ENCODE measurements around the gene KCNA10. TPM values are rescaled to one million over a fixed set of nuclear protein-coding genes. Genes with fewer than 3 reads are reported as not detected.

Gene KCNA10
- polyA plus RNA-seq, 3 donors = not detected

- no peak for DNase-seq (ENCODE audit: extremely low read depth in 1 of 11, low read depth in 9 of 11, low spot score in 4 of 11)
Observed at GRCh38 chr1:110506541-110506940, 12.4 kb downstream of the KCNA10 start.

- no peak for DNase-seq (ENCODE audit: extremely low read depth in 1 of 11, low read depth in 9 of 11, low spot score in 4 of 11)
Observed at GRCh38 chr1:110505596-110505995, 13.4 kb downstream of the KCNA10 start.

GRCh38 chr1:110504226-110504625 is 14.7 kb downstream of the KCNA10 start:
- no peak for DNase-seq (ENCODE audit: extremely low read depth in 1 of 11, low read depth in 9 of 11, low spot score in 4 of 11)

GRCh38 chr1:110503471-110503870 is 15.5 kb downstream of the KCNA10 start:
- DNase-seq (ENCODE audit: extremely low read depth in 1 of 11, low read depth in 9 of 11, low spot score in 4 of 11) = no peak

GRCh38 chr1:110502402-110503151 is 16.4 kb downstream of the KCNA10 start:
- DNase-seq (ENCODE audit: extremely low read depth in 1 of 11, low read depth in 9 of 11, low spot score in 4 of 11) = no peak

GRCh38 chr1:110501488-110502132 is 17.4 kb downstream of the KCNA10 start:
- no peak for DNase-seq (ENCODE audit: extremely low read depth in 1 of 11, low read depth in 9 of 11, low spot score in 4 of 11)

GRCh38 chr1:110498270-110498669 is 20.7 kb downstream of the KCNA10 start:
- DNase-seq (ENCODE audit: extremely low read depth in 1 of 11, low read depth in 9 of 11, low spot score in 4 of 11) = no peak

- peak; percentile 26 to 74 (median 58) for DNase-seq (ENCODE audit: extremely low read depth in 1 of 11, low read depth in 9 of 11, low spot score in 4 of 11)
Observed at GRCh38 chr1:110495926-110496600, 22.9 kb downstream of the KCNA10 start.

GRCh38 chr1:110494522-110495406 is 24.2 kb downstream of the KCNA10 start:
- no peak for DNase-seq (ENCODE audit: extremely low read depth in 1 of 11, low read depth in 9 of 11, low spot score in 4 of 11)

- DNase-seq (ENCODE audit: extremely low read depth in 1 of 11, low read depth in 9 of 11, low spot score in 4 of 11) = no peak
Observed at GRCh38 chr1:110494036-110494435, 24.9 kb downstream of the KCNA10 start.

GRCh38 chr1:110493059-110493699 is 25.8 kb downstream of the KCNA10 start:
- no peak for DNase-seq (ENCODE audit: extremely low read depth in 1 of 11, low read depth in 9 of 11, low spot score in 4 of 11)

- DNase-seq (ENCODE audit: extremely low read depth in 1 of 11, low read depth in 9 of 11, low spot score in 4 of 11) = no peak
Observed at GRCh38 chr1:110492573-110492972, 26.4 kb downstream of the KCNA10 start.

GRCh38 chr1:110490791-110491451 is 28.1 kb downstream of the KCNA10 start:
- DNase-seq (ENCODE audit: extremely low read depth in 1 of 11, low read depth in 9 of 11, low spot score in 4 of 11) = no peak

GRCh38 chr1:110489973-110490542 is 28.9 kb downstream of the KCNA10 start:
- DNase-seq (ENCODE audit: extremely low read depth in 1 of 11, low read depth in 9 of 11, low spot score in 4 of 11) = no peak

GRCh38 chr1:110489406-110489805 is 29.6 kb downstream of the KCNA10 start:
- DNase-seq (ENCODE audit: extremely low read depth in 1 of 11, low read depth in 9 of 11, low spot score in 4 of 11) = no peak

- DNase-seq (ENCODE audit: extremely low read depth in 1 of 11, low read depth in 9 of 11, low spot score in 4 of 11) = no peak
Observed at GRCh38 chr1:110488867-110489266, 30.1 kb downstream of the KCNA10 start.

- no peak for DNase-seq (ENCODE audit: extremely low read depth in 1 of 11, low read depth in 9 of 11, low spot score in 4 of 11)
Observed at GRCh38 chr1:110488161-110488560, 30.8 kb downstream of the KCNA10 start.

- DNase-seq (ENCODE audit: extremely low read depth in 1 of 11, low read depth in 9 of 11, low spot score in 4 of 11) = no peak
Observed at GRCh38 chr1:110487726-110488125, 31.2 kb downstream of the KCNA10 start.

Data from renal cortex interstitium (tissue), 11 donors.